ENCODE results near the gene RAB26. TPM values are rescaled to one million over a fixed set of nuclear protein-coding genes. Genes with fewer than 3 reads are reported as not detected.
"Not testable (repeated sequence)": the region's sequence is repeated elsewhere in the genome, so short reads cannot be mapped to it uniquely, and the experiment has no call there.

The RAB26 gene
- total RNA-seq, 1 experiment from 2014 or later = 1.2 TPM

GRCh38 chr16:2115591-2115973, 32.8 kb upstream of the RAB26 start:
- no peak for DNase-seq (ENCODE audit: extremely low read depth, low read depth)

GRCh38 chr16:2116428-2116827, 32.0 kb upstream of the RAB26 start:
- not testable (repeated sequence) for DNase-seq (ENCODE audit: extremely low read depth, low read depth)

- DNase-seq (ENCODE audit: extremely low read depth, low read depth) = not testable (repeated sequence)
Observed at GRCh38 chr16:2117341-2117740, 31.1 kb upstream of the RAB26 start.

GRCh38 chr16:2117960-2118722, 30.3 kb upstream of the RAB26 start:
- DNase-seq (ENCODE audit: extremely low read depth, low read depth) = not testable (repeated sequence)

- DNase-seq (ENCODE audit: extremely low read depth, low read depth) = peak; percentile 41
Observed at GRCh38 chr16:2121325-2121724, 27.1 kb upstream of the RAB26 start.

GRCh38 chr16:2121853-2122252, 26.6 kb upstream of the RAB26 start:
- DNase-seq (ENCODE audit: extremely low read depth, low read depth) = no peak

- DNase-seq (ENCODE audit: extremely low read depth, low read depth) = no peak
Observed at GRCh38 chr16:2122429-2122828, 26.0 kb upstream of the RAB26 start.

- not testable (repeated sequence) for DNase-seq (ENCODE audit: extremely low read depth, low read depth)
Observed at GRCh38 chr16:2122934-2123683, 25.3 kb upstream of the RAB26 start.

- DNase-seq (ENCODE audit: extremely low read depth, low read depth) = not testable (repeated sequence)
Observed at GRCh38 chr16:2123706-2124376, 24.6 kb upstream of the RAB26 start.

GRCh38 chr16:2124377-2124693, 24.1 kb upstream of the RAB26 start:
- not testable (repeated sequence) for DNase-seq (ENCODE audit: extremely low read depth, low read depth)

- DNase-seq (ENCODE audit: extremely low read depth, low read depth) = not testable (repeated sequence)
Observed at GRCh38 chr16:2124694-2125444, 23.6 kb upstream of the RAB26 start.

GRCh38 chr16:2125609-2126008, 22.8 kb upstream of the RAB26 start:
- DNase-seq (ENCODE audit: extremely low read depth, low read depth) = not testable (repeated sequence)

- DNase-seq (ENCODE audit: extremely low read depth, low read depth) = not testable (repeated sequence)
Observed at GRCh38 chr16:2126161-2126743, 22.2 kb upstream of the RAB26 start.

- not testable (repeated sequence) for DNase-seq (ENCODE audit: extremely low read depth, low read depth)
Observed at GRCh38 chr16:2126928-2127556, 21.4 kb upstream of the RAB26 start.

GRCh38 chr16:2127630-2128280, 20.7 kb upstream of the RAB26 start:
- not testable (repeated sequence) for DNase-seq (ENCODE audit: extremely low read depth, low read depth)

GRCh38 chr16:2129251-2129650, 19.2 kb upstream of the RAB26 start:
- DNase-seq (ENCODE audit: extremely low read depth, low read depth) = not testable (repeated sequence)

GRCh38 chr16:2129890-2130447, 18.5 kb upstream of the RAB26 start:
- not testable (repeated sequence) for DNase-seq (ENCODE audit: extremely low read depth, low read depth)

- DNase-seq (ENCODE audit: extremely low read depth, low read depth) = not testable (repeated sequence)
Observed at GRCh38 chr16:2133797-2134196, 14.6 kb upstream of the RAB26 start.

GRCh38 chr16:2135071-2135470, 13.4 kb upstream of the RAB26 start:
- DNase-seq (ENCODE audit: extremely low read depth, low read depth) = not testable (repeated sequence)

Measured in NCI-H460 (cell line).